B cell (primary cell): ENCODE results near the gene MED12L.

Experiments
- CTCF ChIP-seq: fragments of 200-600 bp; IDR thresholded peaks from one replicate; pipeline ENCODE4 v1.8.0; 2022; ENCODE audit warnings: antibody characterized with exemption, mild to moderate bottlenecking
- EZH2 ChIP-seq: IDR thresholded peaks from 2 replicates; pipeline ENCODE4 v1.6.1; 2012; ENCODE audit warnings: borderline replicate concordance, low read depth, mild to moderate bottlenecking, moderate library complexity, low read length; ENCODE audit not compliant: insufficient read depth, poor library complexity, severe bottlenecking

GRCh38 chr3:151224268-151224866 lies 138.9 kb downstream of the MED12L start:
- no peak for TF ChIP-seq CTCF
- no peak for TF ChIP-seq EZH2
